Measurements from ENCODE around the gene FTL. TPM values are rescaled to one million over a fixed set of nuclear protein-coding genes. Genes with fewer than 3 reads are reported as not detected.

FTL gene
- total RNA-seq, 3 donors from 2014 or later: 1,659 to 1,792 (median 1,691) TPM

DNA sequence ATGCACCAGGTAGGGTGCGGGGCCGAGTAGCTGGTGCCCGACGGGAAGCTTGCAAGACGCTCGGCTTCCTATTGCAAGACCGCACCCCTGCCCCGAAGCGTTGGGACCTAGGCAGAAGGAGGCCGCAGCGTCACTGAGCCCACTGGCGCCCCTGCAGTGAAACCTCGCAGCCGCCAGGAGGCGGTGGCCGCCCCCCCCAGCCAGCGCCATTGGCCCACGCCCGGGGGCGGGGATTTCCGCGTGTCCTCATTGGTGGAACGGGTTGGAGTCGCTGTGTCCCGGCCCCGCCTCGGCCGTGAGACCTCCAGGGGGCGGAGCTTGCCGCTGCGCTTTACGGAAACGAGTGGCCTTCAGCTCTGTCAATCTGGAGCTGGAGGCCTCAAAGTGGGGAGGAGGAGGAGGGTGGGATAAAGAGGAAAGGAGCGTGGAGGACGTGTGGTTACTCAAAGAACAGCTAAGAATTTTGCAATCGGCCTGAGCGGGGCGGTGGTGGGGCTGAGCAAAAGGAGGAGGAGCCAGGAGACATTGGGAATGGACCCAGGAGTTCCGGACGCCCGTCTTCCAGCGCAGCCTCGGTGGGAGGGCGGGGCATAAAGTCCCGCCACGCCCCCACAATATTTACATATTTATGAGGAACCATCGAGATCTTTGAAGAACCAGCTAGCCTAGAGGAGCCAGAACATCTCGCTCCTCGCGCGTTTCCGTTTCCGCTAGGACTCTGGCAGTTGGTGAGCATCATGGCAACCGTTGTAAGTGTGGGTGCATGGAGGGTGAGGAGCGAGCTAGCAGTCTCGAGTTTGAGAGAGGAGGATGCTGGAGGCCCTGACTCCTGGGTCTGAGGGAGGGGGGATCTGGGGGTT is 28.3 kb downstream of the FTL start, which contains the start of the genes GYS1 and RUVBL2:
TSS of gene GYS1 (minus strand) at position 135 of the 860 bp plus-strand sequence. CDS start 197 bp downstream, outside the sequence.
TSS of gene RUVBL2 (plus strand) at position 713 of the 860 bp plus-strand sequence. CDS start at position 738, 25 bp downstream.
- intact Hi-C loops (cut with DNase I, micrococcal nuclease): no loop called here
- ATAC-seq (peak; percentile 94), DNase-seq (peak; percentile 99 to 100 (median 100))
- TF ChIP-seq, protein P1, sequence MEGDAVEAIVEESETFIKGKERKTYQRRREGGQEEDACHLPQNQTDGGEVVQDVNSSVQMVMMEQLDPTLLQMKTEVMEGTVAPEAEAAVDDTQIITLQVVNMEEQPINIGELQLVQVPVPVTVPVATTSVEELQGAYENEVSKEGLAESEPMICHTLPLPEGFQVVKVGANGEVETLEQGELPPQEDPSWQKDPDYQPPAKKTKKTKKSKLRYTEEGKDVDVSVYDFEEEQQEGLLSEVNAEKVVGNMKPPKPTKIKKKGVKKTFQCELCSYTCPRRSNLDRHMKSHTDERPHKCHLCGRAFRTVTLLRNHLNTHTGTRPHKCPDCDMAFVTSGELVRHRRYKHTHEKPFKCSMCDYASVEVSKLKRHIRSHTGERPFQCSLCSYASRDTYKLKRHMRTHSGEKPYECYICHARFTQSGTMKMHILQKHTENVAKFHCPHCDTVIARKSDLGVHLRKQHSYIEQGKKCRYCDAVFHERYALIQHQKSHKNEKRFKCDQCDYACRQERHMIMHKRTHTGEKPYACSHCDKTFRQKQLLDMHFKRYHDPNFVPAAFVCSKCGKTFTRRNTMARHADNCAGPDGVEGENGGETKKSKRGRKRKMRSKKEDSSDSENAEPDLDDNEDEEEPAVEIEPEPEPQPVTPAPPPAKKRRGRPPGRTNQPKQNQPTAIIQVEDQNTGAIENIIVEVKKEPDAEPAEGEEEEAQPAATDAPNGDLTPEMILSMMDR (IDR thresholded peaks at IDR 0.05): peak; percentile 99
- Histone ChIP-seq H3K4me1 (ENCODE audit: low read depth) (peaks cover 23% of the 10 kb centered on the region), H3K9me3 (no peaks in the 10 kb centered on the region), H3K4me3 (peak within 1 kb of the TSS; percentile 57), H3K36me3 (ENCODE audit: low read depth) (no peaks in the 10 kb centered on the region)

DNA sequence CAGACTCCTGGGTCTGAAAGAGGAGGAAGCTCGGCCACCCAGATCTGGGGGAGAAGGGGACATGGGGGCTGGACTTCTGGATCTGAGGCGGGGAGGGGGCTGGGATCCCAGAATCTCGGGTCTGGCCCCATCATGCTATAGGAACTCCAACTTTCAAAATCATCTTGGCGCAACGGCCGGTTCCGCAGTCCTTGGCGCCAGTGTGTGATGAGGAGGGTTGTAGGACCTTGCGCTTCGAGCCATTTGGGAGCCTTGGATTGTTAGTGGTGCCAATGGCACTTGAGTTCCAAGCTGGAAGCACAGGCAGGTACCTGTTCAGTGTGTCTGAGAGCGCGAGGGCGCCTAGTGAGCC is 28.9 kb downstream of the FTL start:
- TF ChIP-seq, protein P1 (IDR thresholded peaks at IDR 0.05): no peak
- Histone ChIP-seq H3K4me3 (peak overlapping the region; percentile 57), H3K36me3 (ENCODE audit: low read depth) (no peaks in the 10 kb centered on the region), H3K9me3 (no peaks in the 10 kb centered on the region), H3K4me1 (ENCODE audit: low read depth) (peaks cover 23% of the 10 kb centered on the region)
- intact Hi-C loops (cut with DNase I, micrococcal nuclease): no loop called here
- no peak for ATAC-seq
- DNase-seq: no peak

DNA sequence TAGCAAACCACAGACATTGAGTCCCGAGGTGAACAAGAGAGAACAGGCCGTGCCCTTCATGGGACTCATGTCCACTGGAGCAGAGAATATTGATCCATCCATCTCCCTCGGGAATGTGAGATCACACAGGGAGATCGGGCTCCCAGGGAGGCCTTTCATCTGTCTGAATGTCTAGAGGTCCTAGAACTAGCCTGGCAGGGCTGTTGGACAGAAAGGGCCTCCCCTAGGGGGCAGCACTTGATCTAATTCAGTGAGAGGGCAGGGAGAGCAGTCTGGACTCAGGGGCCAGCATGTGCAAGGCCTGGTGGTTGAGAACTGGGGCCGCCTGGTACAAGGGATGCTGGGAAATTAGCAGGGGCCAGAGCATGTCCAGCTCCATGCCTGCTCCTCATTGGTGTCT is 32.9 kb downstream of the FTL start:
- peaks cover 11% of the 10 kb centered on the region for H3K4me1 ChIP-seq (ENCODE audit: low read depth)
- TF ChIP-seq, protein P1 (IDR thresholded peaks at IDR 0.05): no peak
- intact Hi-C loops (cut with DNase I, micrococcal nuclease): no loop called here
- no peaks in the 10 kb centered on the region for H3K36me3 ChIP-seq (ENCODE audit: low read depth)
- ATAC-seq (no peak), DNase-seq (peak in 2 of 3 donors; percentile 57 to 77)
- H3K9me3 ChIP-seq: no peaks in the 10 kb centered on the region
- H3K4me3 ChIP-seq: no peak overlapping the region

DNA sequence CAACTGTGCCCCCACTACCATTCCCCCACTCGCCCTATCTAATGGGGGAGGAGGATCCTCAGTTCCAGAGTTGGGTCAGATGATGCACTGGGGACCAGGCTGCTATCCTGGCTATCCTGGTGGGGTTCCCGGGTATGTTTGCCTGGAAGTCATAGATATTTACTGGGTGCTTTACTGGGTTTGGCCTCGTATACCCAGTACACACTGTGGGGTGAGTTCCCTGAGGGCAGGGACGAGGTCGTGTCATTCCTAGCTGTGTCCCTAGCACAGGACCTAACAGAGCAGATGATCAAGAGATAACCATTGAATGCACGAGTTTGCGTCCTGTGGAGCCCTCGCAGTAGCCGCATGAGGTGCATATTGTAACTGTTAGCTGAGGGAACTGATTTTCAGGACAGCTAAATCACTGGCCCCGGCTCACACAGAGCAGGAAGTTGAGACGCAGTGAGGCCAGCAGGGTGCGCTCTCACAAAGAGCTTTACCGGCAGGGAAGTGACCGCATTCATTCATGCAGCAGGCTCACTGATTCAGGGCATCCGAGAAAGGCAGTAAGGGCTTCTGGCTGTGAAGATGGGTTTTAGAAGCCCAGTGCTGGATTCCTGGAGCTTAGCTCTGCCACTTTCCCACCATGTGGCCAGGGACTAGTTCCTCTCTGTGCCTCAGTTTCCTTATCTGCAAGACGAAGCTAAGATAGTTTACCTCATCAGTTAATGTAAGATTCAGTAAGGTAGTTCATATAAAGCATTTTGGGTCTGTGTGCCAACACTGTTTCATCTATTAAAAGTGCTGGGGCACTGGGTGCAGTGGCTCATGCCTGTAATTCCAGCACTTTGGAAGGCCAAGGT is 34.6 kb downstream of the FTL start:
- intact Hi-C loops (cut with DNase I, micrococcal nuclease): no loop called here
- Histone ChIP-seq H3K4me1 (ENCODE audit: low read depth) (peaks cover 4% of the 10 kb centered on the region), H3K9me3 (no peaks in the 10 kb centered on the region), H3K36me3 (ENCODE audit: low read depth) (no peaks in the 10 kb centered on the region), H3K4me3 (no peak overlapping the region)
- TF ChIP-seq, protein P1 (IDR thresholded peaks at IDR 0.05): peak; percentile 30
- DNase-seq (peak in 2 of 3 donors; percentile 64 to 72), ATAC-seq (peak; percentile 90)

DNA sequence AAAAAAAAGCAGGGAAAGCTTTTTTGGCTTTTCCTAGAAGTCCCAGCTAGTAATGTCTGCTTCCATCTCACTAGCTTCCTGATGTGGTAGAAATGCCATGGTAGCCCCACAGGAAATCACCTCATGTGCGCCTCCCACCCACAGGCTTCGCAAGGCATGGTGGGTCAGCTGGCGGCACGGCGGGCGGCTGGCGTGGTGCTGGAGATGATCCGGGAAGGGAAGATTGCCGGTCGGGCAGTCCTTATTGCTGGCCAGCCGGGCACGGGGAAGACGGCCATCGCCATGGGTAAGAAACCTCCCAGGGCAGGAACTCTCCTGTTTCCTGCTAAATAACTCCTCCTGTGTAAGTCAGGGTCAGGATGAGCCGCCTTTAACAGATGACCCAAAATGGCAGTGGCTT is 39.0 kb downstream of the FTL start:
- H3K4me1 ChIP-seq (ENCODE audit: low read depth): no peaks in the 10 kb centered on the region
- H3K9me3 ChIP-seq: no peaks in the 10 kb centered on the region
- no peak overlapping the region for H3K4me3 ChIP-seq
- intact Hi-C loops (cut with DNase I, micrococcal nuclease): no loop called here
- peaks cover 6% of the 10 kb centered on the region for H3K36me3 ChIP-seq (ENCODE audit: low read depth)
- ATAC-seq: no peak
- TF ChIP-seq, protein P1 (IDR thresholded peaks at IDR 0.05): no peak
- DNase-seq: no peak

Data from mucosa of descending colon (tissue), 3 donors.